Gastrocnemius medialis (tissue), 4 donors: ENCODE measurements around the gene DMD. TPM values are rescaled to one million over a fixed set of nuclear protein-coding genes. Genes with fewer than 3 reads are reported as not detected.

Source experiments
- ATAC-seq, 2 donors: fragments of 150-250 bp; one replicate each; pipeline ENCODE4 v1.9.1; 2016
- DNase-seq, 2 donors: peaks; one replicate each; pipeline ENCODE4 v3.0.0-alpha.2; 2019
- H3K27ac ChIP-seq, 4 donors: fragments of 200-600 bp; sonication (generic); 1 replicate in 1 of 4; 2 replicates in 3 of 4; pipeline ENCODE4 v1.5.1; 2016 to 2018; ENCODE audit warnings: mild to moderate bottlenecking in 2 of 4, moderate library complexity in 1 of 4
- H3K27me3 ChIP-seq, 3 donors: fragments of 200-600 bp; sonication (generic) in 2 of 3; 1 replicate in 1 of 3; 2 replicates in 2 of 3; pipeline versions ENCODE4 v1.5.1 to v1.6.0; 2016 to 2019; ENCODE audit warnings: mild to moderate bottlenecking in 1 of 3, moderate library complexity in 1 of 3
- H3K36me3 ChIP-seq, 2 donors: fragments of 200-600 bp; sonication (generic) in 1 of 2; one replicate each; pipeline ENCODE4 v1.5.1; 2017 to 2018
- H3K4me1 ChIP-seq, 2 donors: fragments of 200-600 bp; sonication (generic) in 1 of 2; one replicate each; pipeline ENCODE4 v1.5.1; 2016 to 2017; ENCODE audit warnings: mild to moderate bottlenecking in 2 of 2
- H3K4me3 ChIP-seq, 4 donors: fragments of 200-600 bp; sonication (generic) in 3 of 4; 1 replicate in 1 of 4; 2 replicates in 3 of 4; pipeline ENCODE4 v1.5.1; 2016 to 2019; ENCODE audit warnings: mild to moderate bottlenecking in 2 of 4
- H3K9me3 ChIP-seq, 3 donors: fragments of 200-600 bp; sonication (generic) in 2 of 3; 1 replicate in 1 of 3; 2 replicates in 2 of 3; pipeline ENCODE4 v1.5.1; 2016 to 2019
- POLR2A ChIP-seq, 2 donors: fragments of 450-650 bp; IDR thresholded peaks; one replicate each; pipeline ENCODE4 v1.6.1; 2017; ENCODE audit warnings: antibody characterized with exemption in 2 of 2, mild to moderate bottlenecking in 2 of 2, moderate library complexity in 2 of 2
- in situ Hi-C, 4 donors: fragments of 200-750 bp; cut with MboI; loops; one replicate each; pipeline versions ENCODE4 v1.15.0 to v1.8.0; 2017; ENCODE audit warnings: low sequenced_read_pairs in 4 of 4
- intact Hi-C: fragments of 100-400 bp; cut with DNase I; formaldehyde crosslinking; loops from one replicate; pipeline ENCODE4 v1.15.1; 2023; ENCODE audit warnings: low total_unique reads
- total RNA-seq, 4 donors: library from RNA; depleted of rRNA; stranded (reverse); fragments of >200 nt; gene quantifications; one replicate each; pipeline versions ENCODE4 v1.1.0 to v1.2.3, GENCODE V29; 2016
- TF ChIP-seq, protein P1 (sequence below), 5 experiments: fragments of 450-650 bp in 3 of 5; fragments of 200-600 bp in 2 of 5; sonication (generic) in 2 of 5; IDR thresholded peaks in 4 of 5; conservative IDR thresholded peaks in 1 of 5; 1 replicate in 4 of 5; 2 replicates in 1 of 5; pipeline ENCODE4 v1.5.1; 2016 to 2019; ENCODE audit warnings: antibody characterized with exemption in 5 of 5, mild to moderate bottlenecking in 3 of 5, moderate library complexity in 3 of 5

The DMD gene
- total RNA-seq, 4 donors from 2014 or later, result 53.5 to 201 (median 98.9) TPM

GRCh38 chrX:33195698-33196097, 15.7 kb downstream of the DMD start:
- peak overlapping the region; percentile 61 to 91 (median 82) for H3K27ac ChIP-seq
- peak overlapping the region in 1 of 4 donors; percentile 6 for H3K4me3 ChIP-seq
- no peaks in the 10 kb centered on the region for H3K27me3 ChIP-seq
- no peak for TF ChIP-seq POLR2A (IDR thresholded peaks at IDR 0.05)
- TF ChIP-seq, protein P1, sequence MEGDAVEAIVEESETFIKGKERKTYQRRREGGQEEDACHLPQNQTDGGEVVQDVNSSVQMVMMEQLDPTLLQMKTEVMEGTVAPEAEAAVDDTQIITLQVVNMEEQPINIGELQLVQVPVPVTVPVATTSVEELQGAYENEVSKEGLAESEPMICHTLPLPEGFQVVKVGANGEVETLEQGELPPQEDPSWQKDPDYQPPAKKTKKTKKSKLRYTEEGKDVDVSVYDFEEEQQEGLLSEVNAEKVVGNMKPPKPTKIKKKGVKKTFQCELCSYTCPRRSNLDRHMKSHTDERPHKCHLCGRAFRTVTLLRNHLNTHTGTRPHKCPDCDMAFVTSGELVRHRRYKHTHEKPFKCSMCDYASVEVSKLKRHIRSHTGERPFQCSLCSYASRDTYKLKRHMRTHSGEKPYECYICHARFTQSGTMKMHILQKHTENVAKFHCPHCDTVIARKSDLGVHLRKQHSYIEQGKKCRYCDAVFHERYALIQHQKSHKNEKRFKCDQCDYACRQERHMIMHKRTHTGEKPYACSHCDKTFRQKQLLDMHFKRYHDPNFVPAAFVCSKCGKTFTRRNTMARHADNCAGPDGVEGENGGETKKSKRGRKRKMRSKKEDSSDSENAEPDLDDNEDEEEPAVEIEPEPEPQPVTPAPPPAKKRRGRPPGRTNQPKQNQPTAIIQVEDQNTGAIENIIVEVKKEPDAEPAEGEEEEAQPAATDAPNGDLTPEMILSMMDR (IDR thresholded peaks at IDR 0.05 in 4 of 5, conservative IDR thresholded peaks at IDR 0.05 in 1 of 5), result no peak
- H3K36me3 ChIP-seq, result no peaks in the 10 kb centered on the region
- DNase-seq (no peak), ATAC-seq (no peak)
- peaks cover 9 to 25% of the 10 kb centered on the region in 2 donors for H3K4me1 ChIP-seq
- intact Hi-C loops (no loop called here), in situ Hi-C loops (loop anchor here in 1 of 4 donors (25.0 kb wide), 1 partner anchor 108 kb away; no protein-coding TSS in a partner anchor)
- no peaks in the 10 kb centered on the region for H3K9me3 ChIP-seq

DNA sequence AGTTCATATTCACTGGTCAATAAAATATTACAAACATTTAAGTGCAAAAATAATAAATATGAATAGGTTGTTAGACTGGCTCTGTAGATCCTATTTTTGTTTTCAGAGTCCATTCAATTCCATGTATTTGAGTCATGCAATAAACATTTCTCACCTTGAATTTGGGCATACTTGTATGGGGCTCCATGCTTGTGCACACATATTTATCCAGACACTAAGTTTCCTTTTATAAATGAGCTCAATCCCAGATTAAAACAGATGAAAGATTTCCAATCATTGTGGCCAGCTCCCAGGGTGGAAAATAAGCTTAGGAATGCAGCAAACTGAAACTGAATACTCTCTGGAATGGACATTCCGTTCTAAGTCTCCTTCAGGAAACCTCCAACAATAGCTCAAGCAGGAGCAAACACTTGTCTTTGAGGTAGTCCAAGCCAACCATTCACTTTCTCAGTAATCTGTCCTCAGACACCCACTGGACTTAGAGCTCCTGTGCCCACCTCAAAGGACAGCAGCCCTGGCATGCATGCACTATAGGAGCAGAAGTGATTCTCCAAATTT, 16.4 kb downstream of the DMD start:
- in situ Hi-C loops (loop anchor here in 1 of 4 donors (25.0 kb wide), 1 partner anchor 108 kb away; no protein-coding TSS in a partner anchor), intact Hi-C loops (no loop called here)
- Histone ChIP-seq H3K4me3 (peak overlapping the region in 1 of 4 donors; percentile 3), H3K9me3 (no peaks in the 10 kb centered on the region), H3K36me3 (no peaks in the 10 kb centered on the region), H3K27me3 (no peaks in the 10 kb centered on the region), H3K4me1 (peaks cover 11 to 27% of the 10 kb centered on the region in 2 donors), H3K27ac (peak overlapping the region; percentile 61 to 91 (median 82))
- ATAC-seq (peak; percentile 93 to 95), DNase-seq (no peak)
- TF ChIP-seq, protein P1 (IDR thresholded peaks at IDR 0.05 in 4 of 5, conservative IDR thresholded peaks at IDR 0.05 in 1 of 5), result no peak
- TF ChIP-seq POLR2A (IDR thresholded peaks at IDR 0.05), result no peak

GRCh38 chrX:33194289-33194688, 17.1 kb downstream of the DMD start:
- DNase-seq (no peak), ATAC-seq (no peak)
- no peaks in the 10 kb centered on the region for H3K9me3 ChIP-seq
- no peak overlapping the region for H3K4me3 ChIP-seq
- peak overlapping the region; percentile 61 to 91 (median 82) for H3K27ac ChIP-seq
- intact Hi-C loops, result no loop called here
- in situ Hi-C loops, result loop anchor here in 1 of 4 donors (25.0 kb wide), 1 partner anchor 107 kb away; no protein-coding TSS in a partner anchor
- no peaks in the 10 kb centered on the region for H3K27me3 ChIP-seq
- H3K4me1 ChIP-seq, result peaks cover 16 to 30% of the 10 kb centered on the region in 2 donors
- H3K36me3 ChIP-seq, result no peaks in the 10 kb centered on the region
- no peak for TF ChIP-seq POLR2A (IDR thresholded peaks at IDR 0.05)
- TF ChIP-seq, protein P1 (IDR thresholded peaks at IDR 0.05 in 4 of 5, conservative IDR thresholded peaks at IDR 0.05 in 1 of 5), result no peak

DNA sequence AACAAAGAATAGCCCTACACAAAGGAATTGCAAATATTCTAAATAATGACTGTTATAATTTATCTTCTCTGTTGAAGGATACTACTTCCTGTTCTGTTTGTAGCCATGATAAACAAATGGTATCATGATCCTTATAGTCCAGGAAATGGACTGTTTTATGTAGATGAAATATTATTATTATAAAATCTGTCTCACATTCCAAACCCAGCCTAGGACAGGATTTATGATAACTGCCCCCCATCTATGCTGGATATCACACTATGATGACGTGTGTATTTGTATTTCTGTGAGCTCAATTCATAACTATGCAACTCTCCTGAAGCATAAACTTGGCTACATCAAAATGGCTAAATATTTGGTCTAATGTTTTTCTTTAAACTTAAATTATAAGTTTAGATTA, 21.3 kb downstream of the DMD start:
- Histone ChIP-seq H3K27ac (peak overlapping the region; percentile 36 to 69 (median 62)), H3K36me3 (no peaks in the 10 kb centered on the region), H3K4me3 (no peak overlapping the region), H3K4me1 (peaks cover 17 to 21% of the 10 kb centered on the region in 2 donors), H3K9me3 (no peaks in the 10 kb centered on the region), H3K27me3 (no peaks in the 10 kb centered on the region)
- intact Hi-C loops, result no loop called here
- TF ChIP-seq POLR2A (IDR thresholded peaks at IDR 0.05), result no peak
- TF ChIP-seq, protein P1 (IDR thresholded peaks at IDR 0.05 in 4 of 5, conservative IDR thresholded peaks at IDR 0.05 in 1 of 5), result no peak
- in situ Hi-C loops, result loop anchor here in 1 of 4 donors (25.0 kb wide), 1 partner anchor 103 kb away; no protein-coding TSS in a partner anchor
- DNase-seq (no peak), ATAC-seq (no peak)
